T-helper 1 cell (primary cell): ENCODE results near the gene PABPC1L.

Experiments used
- DNase-seq, 5 donors: peaks; one replicate each; pipeline ENCODE4 v3.0.0-alpha.2; 2012 to 2020

PABPC1L gene

GRCh38 chr20:44901974-44902373 is 7.9 kb upstream of the PABPC1L start:
- no peak for DNase-seq

- DNase-seq, result no peak
These were observed 5.5 kb upstream of the PABPC1L start for GRCh38 chr20:44904377-44904776.

- DNase-seq, result no peak
These were observed 631 bp upstream of the PABPC1L start for GRCh38 chr20:44908987-44909871.

- DNase-seq, result no peak
These were observed 916 bp downstream of the PABPC1L start for GRCh38 chr20:44910690-44911262.

GRCh38 chr20:44911264-44911921 is 1.5 kb downstream of the PABPC1L start:
- DNase-seq, result peak in 4 of 5 donors; percentile 14 to 59 (median 20)

- DNase-seq, result no peak
These were observed 2.3 kb downstream of the PABPC1L start for GRCh38 chr20:44912189-44912588.

GRCh38 chr20:44914924-44915323 is 5.1 kb downstream of the PABPC1L start:
- peak in 1 of 5 donors; percentile 52 for DNase-seq

GRCh38 chr20:44916586-44916985 is 6.7 kb downstream of the PABPC1L start:
- no peak for DNase-seq

- no peak for DNase-seq
These were observed 7.5 kb downstream of the PABPC1L start for GRCh38 chr20:44917399-44917798.

- no peak for DNase-seq
These were observed 8.5 kb downstream of the PABPC1L start for GRCh38 chr20:44918342-44918741.

GRCh38 chr20:44918761-44919160 is 8.9 kb downstream of the PABPC1L start:
- DNase-seq, result no peak

- DNase-seq, result no peak
These were observed 11.6 kb downstream of the PABPC1L start for GRCh38 chr20:44921447-44921846.

- DNase-seq, result no peak
These were observed 14.7 kb downstream of the PABPC1L start for GRCh38 chr20:44924541-44924940.

- no peak for DNase-seq
These were observed 18.7 kb downstream of the PABPC1L start for GRCh38 chr20:44928595-44928994.

- DNase-seq, result no peak
These were observed 20.8 kb downstream of the PABPC1L start for GRCh38 chr20:44930517-44931168.

- no peak for DNase-seq
These were observed 22.1 kb downstream of the PABPC1L start for GRCh38 chr20:44931911-44932310.

- DNase-seq, result no peak
These were observed 23.1 kb downstream of the PABPC1L start for GRCh38 chr20:44932916-44933315.

- no peak for DNase-seq
These were observed 26.6 kb downstream of the PABPC1L start for GRCh38 chr20:44936510-44936909.

- DNase-seq, result no peak
These were observed 28.8 kb downstream of the PABPC1L start for GRCh38 chr20:44938637-44939036.

- DNase-seq, result no peak
These were observed 31.3 kb downstream of the PABPC1L start for GRCh38 chr20:44941120-44941691.

GRCh38 chr20:44942264-44942973 is 32.6 kb downstream of the PABPC1L start:
- no peak for DNase-seq

GRCh38 chr20:44943828-44944227 is 34.0 kb downstream of the PABPC1L start:
- DNase-seq, result no peak
